OCI-LY3 (cell line): Measurements from ENCODE around the gene APBA3.
A peak's percentile ranks its signal among the peaks of the same experiment; 100 is the strongest.
"Not testable (repeated sequence)": the region's sequence is repeated elsewhere in the genome, so short reads cannot be mapped to it uniquely, and the experiment has no call there.

Experiments used
- H2AFZ ChIP-seq: fragments of 200-600, 300-600 bp; shearing (Covaris generic); 2 replicates; pipeline ENCODE4 v1.6.0; 2014; ENCODE audit warnings: antibody characterized with exemption, low read depth, low read length
- H3K27ac ChIP-seq: fragments of 200-600, 300-600 bp; sonication (generic); 2 replicates; pipeline ENCODE4 v1.5.1; 2014; ENCODE audit warnings: mild to moderate bottlenecking, low read length, moderate library complexity, mixed read lengths
- H3K27me3 ChIP-seq: fragments of 200-600, 300-600 bp; sonication (generic); 2 replicates; pipeline ENCODE4 v1.6.1; 2014; ENCODE audit warnings: low read depth, low read length, mixed read lengths
- H3K36me3 ChIP-seq: fragments of 200-600, 300-600 bp; sonication (generic); replicated peaks from 2 replicates; pipeline ENCODE3; 2014; ENCODE audit warnings: low read depth, low read length, mixed read lengths
- H3K4me1 ChIP-seq: fragments of 300-600, 200-600 bp; sonication (generic); 2 replicates; pipeline ENCODE4 v1.6.1; 2014; ENCODE audit warnings: low read length, mixed read lengths
- H3K4me2 ChIP-seq: fragments of 200-600, 300-600 bp; sonication (generic); 2 replicates; pipeline ENCODE4 v1.6.1; 2014; ENCODE audit warnings: low read length, mixed read lengths
- H3K4me3 ChIP-seq: fragments of 300-600, 200-600 bp; sonication (generic); 2 replicates; pipeline ENCODE4 v1.5.1; 2014; ENCODE audit warnings: antibody characterized with exemption, mild to moderate bottlenecking, low read length, moderate library complexity
- H3K79me2 ChIP-seq: fragments of 300-600, 200-600 bp; shearing (Covaris generic); 2 replicates; pipeline ENCODE4 v1.6.1; 2014; ENCODE audit warnings: mild to moderate bottlenecking, low read length, mixed read lengths
- H3K9ac ChIP-seq: fragments of 300-600, 200-600 bp; shearing (Covaris generic); 2 replicates; pipeline ENCODE4 v1.6.0; 2014; ENCODE audit warnings: mild to moderate bottlenecking, low read length, moderate library complexity
- H3K9me3 ChIP-seq: fragments of 200-600, 300-600 bp; shearing (Covaris generic); 2 replicates; pipeline ENCODE4 v1.6.1; 2014; ENCODE audit warnings: low read length, mixed read lengths; ENCODE audit not compliant: insufficient read depth
- H4K20me1 ChIP-seq: fragments of 200-600, 300-600 bp; sonication (generic); 2 replicates; pipeline ENCODE4 v1.6.1; 2016; ENCODE audit warnings: low read length, mixed read lengths; ENCODE audit not compliant: insufficient read depth
- CTCF ChIP-seq: fragments of 200-600, 300-600 bp; sonication (generic); IDR thresholded peaks from 2 replicates; pipeline ENCODE4 v1.5.1; 2014; ENCODE audit warnings: antibody characterized with exemption, low read length, low read depth
- EZH2phosphoT487 ChIP-seq: fragments of 200-600 bp; shearing (Covaris generic); IDR thresholded peaks from 2 replicates; pipeline ENCODE4 v1.6.1; 2018; ENCODE audit warnings: antibody characterized with exemption, mixed run types, low read depth

Gene APBA3

DNA sequence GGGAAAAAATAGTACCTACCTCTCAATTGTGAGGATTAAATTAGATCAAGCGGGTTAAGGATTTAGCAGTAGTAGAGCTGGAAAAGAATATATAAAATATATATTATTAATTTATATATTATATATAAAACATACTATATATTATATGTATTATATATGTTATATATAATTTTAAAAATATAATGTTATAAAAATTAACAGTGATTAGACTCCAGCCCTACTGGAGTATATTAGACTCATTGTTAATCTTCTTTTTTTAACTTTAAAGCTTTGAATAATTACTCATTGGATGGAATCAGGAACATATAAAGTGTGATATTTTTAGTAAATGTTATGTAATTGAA is 610 bp upstream of the APBA3 start:
- H3K9ac ChIP-seq, result peak overlapping the region; percentile 97
- peak overlapping the region; percentile 85; the same call in 1 of the 2 replicates for H2AFZ ChIP-seq
- H3K4me2 ChIP-seq, result peak overlapping the region; percentile 69
- H3K4me1 ChIP-seq, result peaks cover 7% of the 10 kb centered on the region
- no peaks in the 10 kb centered on the region for H3K9me3 ChIP-seq
- peaks cover 35% of the 10 kb centered on the region for H3K79me2 ChIP-seq
- H4K20me1 ChIP-seq, result no peaks in the 10 kb centered on the region
- no peak for TF ChIP-seq EZH2phosphoT487
- TF ChIP-seq CTCF, result no peak
- H3K27me3 ChIP-seq, result no peaks in the 10 kb centered on the region
- H3K27ac ChIP-seq, result peak overlapping the region; percentile 91
- H3K4me3 ChIP-seq, result peak overlapping the region; percentile 96
- H3K36me3 ChIP-seq, result peaks cover 13% of the 10 kb centered on the region

GRCh38 chr19:3760871-3761361 is 576 bp downstream of the APBA3 start:
- Histone ChIP-seq H3K27me3 (no peaks in the 10 kb centered on the region), H3K36me3 (peaks cover 13% of the 10 kb centered on the region), H3K27ac (peak overlapping the region; percentile 70), H3K4me3 (peak overlapping the region; percentile 96), H2AFZ (peak overlapping the region; percentile 48), H4K20me1 (no peaks in the 10 kb centered on the region), H3K9ac (peak overlapping the region; percentile 97), H3K4me2 (peak overlapping the region; percentile 84), H3K4me1 (peaks cover 7% of the 10 kb centered on the region), H3K79me2 (peaks cover 38% of the 10 kb centered on the region), H3K9me3 (no peaks in the 10 kb centered on the region)
- TF ChIP-seq CTCF (no peak), EZH2phosphoT487 (no peak)

DNA sequence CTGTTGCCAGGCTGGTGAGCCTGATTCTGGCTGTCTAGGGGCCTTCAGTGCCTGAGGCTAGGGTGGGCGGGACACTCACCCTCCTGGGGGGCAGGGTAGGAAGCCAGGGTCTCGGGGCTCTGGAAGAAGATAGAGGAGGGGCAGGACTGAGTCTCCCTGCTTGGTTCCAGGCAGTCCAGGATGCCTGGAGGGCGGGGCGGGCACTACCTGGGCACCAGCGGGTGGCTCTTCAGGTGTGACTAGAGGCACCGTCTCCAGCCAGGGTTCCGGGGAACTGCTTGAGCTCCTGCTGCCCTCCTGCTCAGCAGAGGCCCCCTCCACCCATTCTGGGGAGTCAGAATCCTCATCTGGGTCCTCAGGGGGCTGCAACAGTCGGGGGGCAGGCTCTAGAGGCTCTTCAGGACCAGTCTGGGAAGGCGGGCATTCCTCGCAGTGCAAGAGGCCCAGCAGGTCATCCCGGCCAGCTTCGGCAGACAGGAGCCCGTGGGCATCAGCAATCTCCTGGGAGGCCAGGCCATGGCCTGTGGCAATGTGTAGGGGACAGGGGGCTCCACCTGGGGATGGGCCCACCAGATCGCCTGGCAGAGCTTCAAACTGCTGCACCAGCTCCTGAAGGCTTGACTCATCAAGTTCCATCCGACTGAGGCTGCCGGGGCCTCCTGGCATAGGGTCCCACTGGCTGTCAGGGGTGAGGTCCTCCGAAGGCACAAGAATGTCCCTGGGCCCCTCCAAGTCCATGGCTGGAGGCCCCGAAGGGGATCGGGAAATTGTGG is 1.8 kb downstream of the APBA3 start:
- Histone ChIP-seq H3K4me3 (no peak overlapping the region), H2AFZ (no peak overlapping the region), H3K36me3 (peaks cover 13% of the 10 kb centered on the region), H3K27me3 (no peaks in the 10 kb centered on the region), H4K20me1 (no peaks in the 10 kb centered on the region), H3K79me2 (peaks cover 41% of the 10 kb centered on the region), H3K4me2 (no peak overlapping the region), H3K27ac (no peak overlapping the region), H3K4me1 (peaks cover 7% of the 10 kb centered on the region), H3K9me3 (no peaks in the 10 kb centered on the region), H3K9ac (no peak overlapping the region)
- no peak for TF ChIP-seq EZH2phosphoT487
- no peak for TF ChIP-seq CTCF

GRCh38 chr19:3758297-3758696 is 3.2 kb downstream of the APBA3 start:
- not testable (repeated sequence) for H2AFZ ChIP-seq, H4K20me1 ChIP-seq, H3K9me3 ChIP-seq, H3K27ac ChIP-seq, H3K4me2 ChIP-seq, H3K27me3 ChIP-seq, H3K9ac ChIP-seq, H3K4me1 ChIP-seq, H3K4me3 ChIP-seq
- Histone ChIP-seq H3K36me3 (peaks cover 16% of the 10 kb centered on the region), H3K79me2 (peaks cover 37% of the 10 kb centered on the region)

DNA sequence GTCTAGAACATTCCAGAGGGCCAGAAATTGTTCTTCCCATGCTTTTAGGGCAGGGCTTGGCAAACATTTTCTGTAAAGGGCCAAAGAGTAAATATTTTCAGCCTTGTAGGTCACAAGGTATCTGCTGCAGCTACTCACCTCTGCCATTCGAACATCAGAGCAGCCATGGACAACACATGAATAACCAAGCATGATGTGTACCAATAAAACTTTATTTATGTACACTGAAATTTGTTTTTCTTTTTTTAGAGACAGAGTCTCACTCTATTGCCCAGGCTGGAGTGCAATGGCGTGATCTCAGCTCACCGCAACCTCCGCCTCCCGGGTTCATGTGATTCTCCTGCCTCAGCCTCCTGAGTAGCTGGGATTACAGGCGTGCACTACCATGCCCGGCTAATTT is 3.8 kb downstream of the APBA3 start:
- H3K9ac ChIP-seq, H3K9me3 ChIP-seq, H3K4me3 ChIP-seq, H3K27ac ChIP-seq, H4K20me1 ChIP-seq, H3K27me3 ChIP-seq, H3K4me1 ChIP-seq, H3K4me2 ChIP-seq, H2AFZ ChIP-seq: not testable (repeated sequence)
- Histone ChIP-seq H3K36me3 (peaks cover 16% of the 10 kb centered on the region), H3K79me2 (peaks cover 35% of the 10 kb centered on the region)
